Heart left ventricle (tissue), 16 donors: ENCODE results near the gene LSP1. TPM values are rescaled to one million over a fixed set of nuclear protein-coding genes. Genes with fewer than 3 reads are reported as not detected.

Experiments
- ATAC-seq, 4 donors: fragments of 200-7000 bp; cut with Tn5 transposase; one replicate each; pipeline ENCODE4 v1.9.1; 2020 to 2022; ENCODE audit warnings: moderate library complexity in 4 of 4, mild to moderate bottlenecking in 3 of 4, moderate number of reproducible peaks in 1 of 4
- DNase-seq, 5 donors: peaks; one replicate each; pipeline ENCODE4 v3.0.0-alpha.2; 2020
- H3K27ac ChIP-seq, 12 donors: fragments of 200-600 bp; sonication (generic) in 4 of 12; one replicate each; pipeline versions ENCODE4 v1.5.0 to v1.8.0; 2016 to 2022; ENCODE audit warnings: mild to moderate bottlenecking in 2 of 12
- H3K27me3 ChIP-seq, 9 donors: fragments of 200-600 bp; sonication (generic) in 2 of 9; one replicate each; pipeline versions ENCODE4 v1.5.1 to v1.8.0; 2016 to 2022; ENCODE audit warnings: mild to moderate bottlenecking in 3 of 9
- H3K36me3 ChIP-seq, 9 donors: fragments of 200-600 bp; sonication (generic) in 2 of 9; one replicate each; pipeline versions ENCODE4 v1.5.0 to v1.8.0; 2018 to 2022; ENCODE audit warnings: mild to moderate bottlenecking in 2 of 9
- H3K4me1 ChIP-seq, 12 donors: fragments of 200-600 bp; sonication (generic) in 4 of 12; one replicate each; pipeline versions ENCODE4 v1.5.0 to v1.8.0; 2016 to 2022; ENCODE audit warnings: mild to moderate bottlenecking in 3 of 12
- H3K4me3 ChIP-seq, 12 donors: fragments of 200-600 bp; sonication (generic) in 4 of 12; one replicate each; pipeline versions ENCODE4 v1.5.0 to v1.8.0; 2017 to 2022; ENCODE audit warnings: mild to moderate bottlenecking in 9 of 12, moderate library complexity in 4 of 12
- H3K9me3 ChIP-seq, 12 donors: fragments of 200-600 bp; sonication (generic) in 4 of 12; one replicate each; pipeline versions ENCODE4 v1.5.0 to v1.8.0; 2016 to 2022; ENCODE audit warnings: mild to moderate bottlenecking in 1 of 12
- POLR2A ChIP-seq, 2 donors: fragments of 450-650 bp; IDR thresholded peaks; one replicate each; pipeline ENCODE4 v1.6.1; 2017; ENCODE audit warnings: antibody characterized with exemption in 2 of 2, mild to moderate bottlenecking in 2 of 2, moderate library complexity in 2 of 2
- WGBS, 4 donors: extraction: QIAGEN DNeasy Blood & Tissue Kit in 2 of 4; methylation state at CpG; one replicate each; pipeline versions ENCODE4 v1.1.5 to v1.1.7; 2013 to 2018; 5-methylcytosine and 5-hydroxymethylcytosine counted together
- intact Hi-C, 10 donors: fragments of 100-400 bp; cut with DNase I; formaldehyde crosslinking; loops; one replicate each; pipeline versions ENCODE4 v1.11.1 to v1.14.2; 2022
- polyA plus RNA-seq, 2 donors: library from polyadenylated mRNA; stranded (reverse); fragments of 200-250 nt; gene quantifications; one replicate each; pipeline ENCODE4 v1.2.3, GENCODE V29; 2013
- total RNA-seq, 9 donors: library from RNA; depleted of rRNA in 2 of 9; stranded (reverse); fragments of >200 nt in 2 of 9; fragmentation: NEBNext Ultra II Directional in 3 of 9; extraction: Animal tissue kit (Norgen Biotek cat#: 25700) in 3 of 9; gene quantifications; one replicate each; pipeline versions ENCODE4 v1.1.0 to v1.2.4, GENCODE V29; 2016 to 2023
- TF ChIP-seq, protein P1 (sequence below), 12 donors: fragments of 200-600 bp; sonication (generic) in 4 of 12; IDR thresholded peaks; one replicate each; pipeline versions ENCODE4 v1.5.0 to v1.8.0; 2018 to 2022; ENCODE audit warnings: antibody characterized with exemption in 12 of 12, mild to moderate bottlenecking in 5 of 12
- donor health status: ischemic (EF 13 %, LVEDD 7.1; RV severe dilation, severe dysfunction).
- donor health status: healthy with polysubstance abuse.
- donor health status: DM: no; HTN: yes; CAD: no.
- donor health status: DM: no; HTN: no; CAD: no.
- donor health status: ischemic (EF 25% LVEDD 6.9; RV normal size, moderate dysfunction).
- donor health status: ischemic (EF 25% LVEDD 5.7; RV mildly dilated, moderate dysfunction).
- donor health status: healthy.
- donor health status: DM: yes; HTN: yes; CAD: no.
- donor health status: ischemic (EF 35%, LVEDD 5.7; RV mildly dilated, moderate dysfunction).
- donor health status: nonischemic (EF 11% LVEDD 7.7; RV severe dilation, severe dysfunction).
- donor health status: DM: yes; HTN: yes; CAD: no.
- donor health status: PGD.
- donor health status: ischemic (EF 29% LVEDD 5.4; RV normal size, mild dysfunction).
- donor health status: nonischemic (EF 23%, LVEDD 6.1; RV moderate dilation, normal function).

Gene LSP1
- total and polyA plus RNA-seq, 11 donors = 10.0 to 86.8 (median 16.4) TPM

GRCh38 chr11:1836011-1836945, 16.6 kb upstream of the LSP1 start:
- Histone ChIP-seq H3K4me1 (peaks cover 0 to 43% (median 13%) of the 10 kb centered on the region in 12 donors), H3K4me3 (no peak overlapping the region), H3K27ac (no peak overlapping the region), H3K9me3 (no peaks in the 10 kb centered on the region), H3K36me3 (no peaks in the 10 kb centered on the region), H3K27me3 (peaks cover 0 to 10% (median 0%) of the 10 kb centered on the region in 9 donors)
- WGBS, 4 donors = 89 to 93% (median 91%) methylated on average over 23 to 43 of the region's 43 CpGs
- ATAC-seq = no peak
- peak in 3 of 5 donors; percentile 23 to 71 (median 24) for DNase-seq
- TF ChIP-seq POLR2A (IDR thresholded peaks at IDR 0.05) = no peak
- TF ChIP-seq, protein P1, sequence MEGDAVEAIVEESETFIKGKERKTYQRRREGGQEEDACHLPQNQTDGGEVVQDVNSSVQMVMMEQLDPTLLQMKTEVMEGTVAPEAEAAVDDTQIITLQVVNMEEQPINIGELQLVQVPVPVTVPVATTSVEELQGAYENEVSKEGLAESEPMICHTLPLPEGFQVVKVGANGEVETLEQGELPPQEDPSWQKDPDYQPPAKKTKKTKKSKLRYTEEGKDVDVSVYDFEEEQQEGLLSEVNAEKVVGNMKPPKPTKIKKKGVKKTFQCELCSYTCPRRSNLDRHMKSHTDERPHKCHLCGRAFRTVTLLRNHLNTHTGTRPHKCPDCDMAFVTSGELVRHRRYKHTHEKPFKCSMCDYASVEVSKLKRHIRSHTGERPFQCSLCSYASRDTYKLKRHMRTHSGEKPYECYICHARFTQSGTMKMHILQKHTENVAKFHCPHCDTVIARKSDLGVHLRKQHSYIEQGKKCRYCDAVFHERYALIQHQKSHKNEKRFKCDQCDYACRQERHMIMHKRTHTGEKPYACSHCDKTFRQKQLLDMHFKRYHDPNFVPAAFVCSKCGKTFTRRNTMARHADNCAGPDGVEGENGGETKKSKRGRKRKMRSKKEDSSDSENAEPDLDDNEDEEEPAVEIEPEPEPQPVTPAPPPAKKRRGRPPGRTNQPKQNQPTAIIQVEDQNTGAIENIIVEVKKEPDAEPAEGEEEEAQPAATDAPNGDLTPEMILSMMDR (IDR thresholded peaks at IDR 0.05) = no peak
- intact Hi-C loops = loop anchor here in 5 of 10 donors (2.0 to 5.0 kb wide), 6 partner anchors 46 to 315 kb away; partner anchors contain the start of genes PRR33 (in 1 of the 5) and TNNT3 (in 1 of the 5)

DNA sequence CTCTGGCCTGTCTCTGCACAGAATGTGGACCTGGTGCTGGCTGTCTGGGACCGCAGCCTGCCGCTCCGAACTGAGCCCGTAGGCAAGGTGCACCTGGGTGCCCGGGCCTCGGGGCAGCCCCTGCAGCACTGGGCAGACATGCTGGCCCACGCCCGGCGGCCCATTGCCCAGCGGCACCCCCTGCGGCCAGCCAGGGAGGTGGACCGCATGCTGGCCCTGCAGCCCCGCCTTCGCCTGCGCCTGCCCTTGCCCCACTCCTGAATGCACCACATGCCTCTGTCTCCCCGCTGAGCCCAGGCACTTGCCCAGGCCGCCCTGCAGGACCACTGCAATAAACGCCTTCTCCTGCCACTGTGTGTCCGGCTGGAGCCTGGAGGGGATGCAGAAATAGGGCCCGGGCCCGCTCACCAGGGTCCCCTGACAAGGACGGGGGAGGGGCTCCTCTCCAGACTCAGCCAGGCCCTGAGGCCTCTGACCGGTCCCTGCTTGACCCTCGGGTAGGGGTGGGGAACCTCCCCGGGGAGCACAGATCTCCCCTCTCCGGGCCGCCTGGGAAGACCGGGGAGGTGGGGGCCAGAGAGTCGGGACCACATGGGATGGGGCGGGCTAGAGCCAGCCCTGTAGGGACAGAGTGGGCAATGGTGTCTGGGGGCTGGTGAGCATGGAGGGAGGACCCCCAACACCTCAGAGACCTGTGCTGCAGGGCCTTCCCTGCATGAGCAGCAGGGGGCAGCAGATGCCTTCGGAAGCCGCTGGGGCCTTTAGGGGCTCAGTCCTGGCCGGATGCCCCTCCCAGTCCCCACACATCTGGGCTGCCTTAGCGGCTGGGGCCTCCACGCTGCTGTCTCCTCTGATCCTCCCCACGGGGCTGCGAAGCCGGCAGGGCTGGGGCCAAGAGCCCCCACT, 15.5 kb upstream of the LSP1 start:
- Histone ChIP-seq H3K27ac (peak overlapping the region in 1 of 12 donors; percentile 31), H3K27me3 (no peaks in the 10 kb centered on the region), H3K9me3 (no peaks in the 10 kb centered on the region), H3K4me1 (peaks cover 0 to 37% (median 12%) of the 10 kb centered on the region in 12 donors), H3K36me3 (no peaks in the 10 kb centered on the region), H3K4me3 (no peak overlapping the region)
- DNase-seq (peak; percentile 64 to 88 (median 70)), ATAC-seq (peak; percentile 18 to 53 (median 42))
- no peak for TF ChIP-seq POLR2A (IDR thresholded peaks at IDR 0.05)
- TF ChIP-seq, protein P1 (IDR thresholded peaks at IDR 0.05) = peak; percentile 88 to 96 (median 92)
- 43 to 55% (median 51%) methylated on average over 21 to 38 of the region's 38 CpGs for WGBS, 4 donors
- intact Hi-C loops = loop anchor here in 9 of 10 donors (1.0 to 5.0 kb wide), 10 partner anchors 45 to 315 kb away; partner anchors contain the start of genes TNNT3 (in 2 of the 9) and PRR33 (in 1 of the 9)

GRCh38 chr11:1838077-1838425, 14.8 kb upstream of the LSP1 start:
- Histone ChIP-seq H3K27me3 (no peaks in the 10 kb centered on the region), H3K4me3 (no peak overlapping the region), H3K9me3 (no peaks in the 10 kb centered on the region), H3K27ac (peak overlapping the region in 2 of 12 donors; percentile 25 to 31), H3K4me1 (peaks cover 0 to 35% (median 13%) of the 10 kb centered on the region in 12 donors), H3K36me3 (no peaks in the 10 kb centered on the region)
- intact Hi-C loops = loop anchor here in 7 of 10 donors (2.0 to 5.0 kb wide), 7 partner anchors 44 to 315 kb away; partner anchors contain the start of genes TNNT3 (in 2 of the 7) and PRR33 (in 1 of the 7)
- TF ChIP-seq, protein P1 (IDR thresholded peaks at IDR 0.05) = peak in 3 of 12 donors; percentile 11 to 53 (median 38)
- TF ChIP-seq POLR2A (IDR thresholded peaks at IDR 0.05) = no peak
- DNase-seq (peak in 1 of 5 donors; percentile 32), ATAC-seq (no peak)
- 40 to 84% (median 63%) methylated on average over 1 to 17 of the region's 17 CpGs for WGBS, 4 donors
